Progenitor cell of endocrine pancreas (in vitro differentiated cells): ENCODE results near the gene CLSTN3. TPM values are rescaled to one million over a fixed set of nuclear protein-coding genes. Genes with fewer than 3 reads are reported as not detected.

ENCODE experiments used
- DNase-seq: peaks from one replicate; pipeline ENCODE4 v3.0.0; 2021; ENCODE audit warnings: low spot score; ENCODE audit not compliant: unreplicated experiment
- H3K27ac Mint-ChIP-seq: 2 replicates; pipeline ENCODE4 v1.8.0; 2021; ENCODE audit warnings: mild to moderate bottlenecking, moderate library complexity, mixed read lengths
- H3K27me3 Mint-ChIP-seq: 2 replicates; pipeline ENCODE4 v1.8.0; 2021; ENCODE audit warnings: mixed read lengths
- H3K36me3 Mint-ChIP-seq: 2 replicates; pipeline ENCODE4 v1.8.0; 2022; ENCODE audit warnings: mixed read lengths; ENCODE audit not compliant: insufficient read depth
- H3K4me1 Mint-ChIP-seq: 2 replicates; pipeline ENCODE4 v1.8.0; 2021; ENCODE audit warnings: low read depth, mixed read lengths
- H3K4me3 Mint-ChIP-seq: 2 replicates; pipeline ENCODE4 v1.8.0; 2021; ENCODE audit warnings: low read depth, mild to moderate bottlenecking, moderate library complexity, mixed read lengths
- H3K9me3 Mint-ChIP-seq: 2 replicates; pipeline ENCODE4 v1.8.0; 2021; ENCODE audit warnings: low read depth, mixed read lengths
- total RNA-seq: library from RNA; stranded (reverse); gene quantifications from 2 replicates; pipeline ENCODE4 v1.2.1, GENCODE V29; 2021
- TF ChIP-seq, protein P1 (sequence below): fragments of 200-600 bp; sonication (generic); IDR thresholded peaks from one replicate; pipeline ENCODE4 v1.5.0; 2021; ENCODE audit warnings: antibody characterized with exemption, mild to moderate bottlenecking; ENCODE audit not compliant: unreplicated experiment

Gene CLSTN3
- total RNA-seq, 1 donor from 2014 or later, result 202 TPM

DNA sequence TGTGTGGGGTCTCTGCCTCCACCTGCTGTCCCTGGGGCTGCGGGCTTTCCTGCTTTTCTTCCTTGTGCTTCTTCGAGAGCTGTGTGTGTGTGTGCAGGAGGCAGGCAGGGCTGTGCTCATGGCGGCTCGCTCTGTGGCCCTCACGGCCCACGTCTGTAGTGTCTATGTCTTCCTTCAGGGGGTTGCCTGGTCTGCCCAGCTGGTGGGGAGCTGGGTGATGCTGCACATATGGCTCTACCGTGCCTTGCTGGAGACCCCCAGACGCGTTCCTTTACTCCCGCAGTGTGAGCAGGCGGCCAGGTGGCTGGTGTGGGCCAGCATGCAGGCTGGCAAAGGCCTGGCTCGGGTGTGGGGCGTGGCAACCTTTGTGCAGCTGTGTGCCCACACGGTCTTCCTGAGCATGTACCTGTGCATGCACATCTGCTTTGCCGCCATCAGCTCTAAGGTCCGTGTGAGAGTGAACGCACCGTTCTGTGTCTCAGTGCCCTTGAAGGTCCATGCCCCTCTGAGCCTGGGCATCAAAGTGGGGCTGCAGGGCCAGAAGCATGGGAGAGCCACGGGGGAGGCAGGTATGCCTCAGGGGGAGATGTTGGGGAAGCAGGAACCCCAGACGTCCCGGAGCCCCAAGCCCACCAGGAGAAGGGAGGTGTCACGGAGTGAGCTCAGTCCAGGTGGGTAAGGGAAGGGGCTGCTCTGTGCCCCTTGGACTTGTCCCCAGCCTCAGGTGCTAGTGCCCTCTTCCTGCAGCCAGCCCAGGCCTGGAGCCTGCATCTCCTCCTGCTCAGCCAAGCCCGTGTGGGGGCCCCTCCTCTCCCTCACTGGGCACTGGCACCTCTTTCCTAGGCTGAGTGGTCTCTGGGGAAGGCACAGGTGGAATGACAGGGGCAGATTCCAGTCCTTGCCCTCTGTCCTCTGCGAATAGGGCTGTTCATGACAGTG lies 26.4 kb downstream of the CLSTN3 start:
- TF ChIP-seq, protein P1, sequence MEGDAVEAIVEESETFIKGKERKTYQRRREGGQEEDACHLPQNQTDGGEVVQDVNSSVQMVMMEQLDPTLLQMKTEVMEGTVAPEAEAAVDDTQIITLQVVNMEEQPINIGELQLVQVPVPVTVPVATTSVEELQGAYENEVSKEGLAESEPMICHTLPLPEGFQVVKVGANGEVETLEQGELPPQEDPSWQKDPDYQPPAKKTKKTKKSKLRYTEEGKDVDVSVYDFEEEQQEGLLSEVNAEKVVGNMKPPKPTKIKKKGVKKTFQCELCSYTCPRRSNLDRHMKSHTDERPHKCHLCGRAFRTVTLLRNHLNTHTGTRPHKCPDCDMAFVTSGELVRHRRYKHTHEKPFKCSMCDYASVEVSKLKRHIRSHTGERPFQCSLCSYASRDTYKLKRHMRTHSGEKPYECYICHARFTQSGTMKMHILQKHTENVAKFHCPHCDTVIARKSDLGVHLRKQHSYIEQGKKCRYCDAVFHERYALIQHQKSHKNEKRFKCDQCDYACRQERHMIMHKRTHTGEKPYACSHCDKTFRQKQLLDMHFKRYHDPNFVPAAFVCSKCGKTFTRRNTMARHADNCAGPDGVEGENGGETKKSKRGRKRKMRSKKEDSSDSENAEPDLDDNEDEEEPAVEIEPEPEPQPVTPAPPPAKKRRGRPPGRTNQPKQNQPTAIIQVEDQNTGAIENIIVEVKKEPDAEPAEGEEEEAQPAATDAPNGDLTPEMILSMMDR, result no peak
- DNase-seq, result no peak
- H3K27ac Mint-ChIP-seq, result no peak overlapping the region
- no peak overlapping the region for H3K4me3 Mint-ChIP-seq
- peaks cover 16% of the 10 kb centered on the region for H3K36me3 Mint-ChIP-seq
- H3K27me3 Mint-ChIP-seq, result no peaks in the 10 kb centered on the region
- peaks cover 3% of the 10 kb centered on the region for H3K4me1 Mint-ChIP-seq
- H3K9me3 Mint-ChIP-seq, result no peaks in the 10 kb centered on the region

DNA sequence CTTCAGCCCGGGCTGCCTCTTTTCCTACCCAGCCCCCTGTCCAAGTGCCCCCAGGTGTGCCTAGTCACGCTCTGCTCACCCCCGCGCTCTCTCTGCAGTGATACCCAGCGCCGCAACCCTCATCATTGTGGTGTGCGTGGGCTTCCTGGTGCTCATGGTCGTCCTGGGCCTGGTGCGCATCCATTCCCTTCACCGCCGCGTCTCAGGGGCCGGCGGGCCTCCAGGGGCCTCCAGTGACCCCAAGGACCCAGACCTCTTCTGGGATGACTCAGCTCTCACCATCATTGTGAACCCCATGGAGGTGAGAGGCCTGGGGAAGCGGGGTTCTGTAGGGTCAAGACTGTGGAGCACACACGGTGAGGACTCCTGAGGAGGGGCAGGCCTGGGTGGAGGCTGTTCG lies 27.2 kb downstream of the CLSTN3 start:
- Mint-ChIP-seq H3K27me3 (peaks cover 3% of the 10 kb centered on the region), H3K4me1 (peaks cover 3% of the 10 kb centered on the region), H3K9me3 (no peaks in the 10 kb centered on the region), H3K4me3 (no peak overlapping the region), H3K27ac (no peak overlapping the region), H3K36me3 (peaks cover 16% of the 10 kb centered on the region)
- no peak for DNase-seq
- TF ChIP-seq, protein P1, result no peak

DNA sequence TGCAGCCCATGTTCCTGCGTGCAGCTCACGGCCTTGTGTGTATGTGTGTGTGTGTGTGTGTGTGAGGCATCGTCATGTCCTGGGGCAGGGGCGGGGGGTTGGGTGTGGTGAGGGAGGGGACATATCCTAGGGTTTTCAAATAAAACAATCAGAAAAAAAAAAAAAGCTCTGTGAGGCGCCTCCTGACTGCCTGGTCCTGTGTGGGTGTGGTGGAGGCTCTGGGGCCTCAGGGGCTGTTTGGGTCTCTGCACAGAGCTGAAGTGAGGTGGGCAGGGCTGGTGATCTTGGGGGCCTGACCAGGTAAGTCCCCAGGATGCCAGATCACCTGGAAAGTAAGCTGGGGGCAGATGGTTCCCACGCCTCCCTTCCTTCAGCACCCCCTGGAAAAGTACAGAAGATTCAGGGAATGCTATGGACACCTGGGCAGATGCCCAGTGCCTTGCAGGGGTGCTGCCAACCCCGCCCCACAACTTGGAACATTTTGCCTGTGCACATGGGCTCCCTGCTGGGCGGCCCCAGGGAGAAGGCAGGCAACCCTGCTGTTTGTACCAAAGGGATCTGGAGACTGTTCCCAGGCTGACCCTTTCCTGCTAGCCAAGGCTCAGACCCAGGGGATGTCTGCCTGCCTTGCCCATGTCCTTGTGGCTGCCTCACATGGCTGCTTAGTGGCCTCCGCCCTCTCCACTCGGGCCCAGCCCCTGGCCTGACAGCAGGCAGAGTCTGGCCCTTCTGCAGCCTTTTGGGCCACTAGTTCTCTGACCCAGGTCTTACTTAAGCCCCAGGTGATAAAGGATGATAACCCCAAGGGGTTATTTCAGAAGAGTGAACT lies 28.8 kb downstream of the CLSTN3 start:
- Mint-ChIP-seq H3K27ac (no peak overlapping the region), H3K36me3 (peaks cover 10% of the 10 kb centered on the region), H3K4me3 (no peak overlapping the region), H3K9me3 (no peaks in the 10 kb centered on the region), H3K27me3 (peaks cover 16% of the 10 kb centered on the region), H3K4me1 (peaks cover 8% of the 10 kb centered on the region)
- TF ChIP-seq, protein P1, result no peak
- no peak for DNase-seq

DNA sequence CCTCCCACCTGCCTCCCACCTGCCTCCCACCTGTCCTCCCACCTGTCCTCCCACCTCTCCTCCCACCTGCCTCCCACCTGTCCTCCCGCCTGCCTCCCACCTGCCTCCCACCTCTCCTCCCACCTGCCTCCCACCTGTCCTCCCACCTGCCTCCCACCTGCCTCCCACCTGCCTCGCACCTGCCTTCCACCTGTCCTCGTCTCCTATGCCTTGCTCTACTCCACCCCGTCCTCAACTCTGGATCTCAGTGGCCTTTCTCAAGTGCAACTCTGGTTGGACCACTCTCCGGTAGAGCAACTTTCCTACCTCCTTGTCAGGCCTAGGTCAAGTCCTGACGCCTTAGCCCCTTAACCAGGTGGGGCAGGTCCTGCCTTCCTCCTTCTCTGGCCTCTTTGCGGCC lies 30.0 kb downstream of the CLSTN3 start:
- Mint-ChIP-seq H3K9me3 (peaks cover 5% of the 10 kb centered on the region), H3K27me3 (peaks cover 16% of the 10 kb centered on the region)

DNA sequence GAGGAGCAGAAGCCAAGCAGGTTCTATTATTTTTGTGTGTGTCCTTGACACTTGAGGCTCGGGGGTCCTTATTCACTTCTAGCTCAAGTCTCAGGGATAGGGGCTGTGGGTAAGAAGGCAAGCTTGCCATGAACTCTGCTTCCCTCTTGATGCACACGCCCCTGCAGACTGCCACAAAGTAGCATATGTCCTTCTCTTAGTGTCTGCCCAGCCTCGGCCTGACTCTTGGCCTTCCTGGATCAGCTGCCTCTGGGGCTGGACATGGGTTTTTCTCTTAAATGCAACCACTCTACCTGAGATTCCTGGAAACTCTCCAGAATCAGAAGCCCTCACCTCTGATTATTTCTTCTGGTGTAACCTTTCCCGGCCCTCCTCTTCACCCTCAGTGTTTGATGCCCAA lies 31.2 kb downstream of the CLSTN3 start:
- TF ChIP-seq, protein P1, result no peak
- Mint-ChIP-seq H3K27me3 (peaks cover 16% of the 10 kb centered on the region), H3K27ac (no peak overlapping the region), H3K9me3 (peaks cover 10% of the 10 kb centered on the region), H3K4me1 (peaks cover 4% of the 10 kb centered on the region), H3K36me3 (no peaks in the 10 kb centered on the region), H3K4me3 (no peak overlapping the region)
- no peak for DNase-seq

More for the DNA sequence above, 30.0 kb downstream of the CLSTN3 start:
- Mint-ChIP-seq H3K4me1 (peaks cover 6% of the 10 kb centered on the region), H3K36me3 (peaks cover 5% of the 10 kb centered on the region), H3K27ac (peak overlapping the region; percentile 11), H3K4me3 (no peak overlapping the region)
- no peak for DNase-seq
- TF ChIP-seq, protein P1, result no peak
